ENCODE measurements around the gene CXCR5. TPM values are rescaled to one million over a fixed set of nuclear protein-coding genes. Genes with fewer than 3 reads are reported as not detected.

CXCR5 gene
- total and polyA plus RNA-seq, 2 donors (not counting 1 experiment from before 2014, with no cell fraction given) = 111 to 163 TPM

DNA sequence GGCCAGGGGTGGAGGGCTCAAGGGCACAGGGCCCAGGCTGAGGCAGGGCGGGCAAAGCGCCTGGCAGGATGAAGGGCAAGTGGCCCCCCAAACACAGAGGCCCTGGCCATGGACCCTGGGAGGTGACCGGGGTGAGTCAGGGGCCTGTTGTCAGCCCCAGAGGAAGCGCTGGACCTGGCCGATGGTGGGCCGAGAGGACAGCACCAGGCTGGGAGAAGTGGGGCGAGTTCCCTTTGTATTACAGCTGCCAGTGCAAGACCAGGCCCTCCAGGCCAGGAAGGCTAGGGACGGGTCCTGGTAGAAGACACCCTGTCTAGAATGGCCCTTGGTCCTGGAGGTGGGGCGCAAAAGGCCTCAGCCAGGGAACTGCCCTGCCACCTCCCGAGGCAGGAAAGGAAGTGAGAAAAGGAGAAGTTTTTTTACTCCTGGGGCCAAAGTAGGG, 12.8 kb downstream of the CXCR5 start:
- Histone ChIP-seq H3K36me3 (replicated peaks in 1 of 2; ENCODE audit: control extremely low read depth in 1 of 2, control insufficient read depth in 1 of 2, extremely low read depth in 1 of 2, insufficient read depth in 2 of 2, low read length in 1 of 2) (peaks cover 0 to 63% of the 10 kb centered on the region in 2 experiments), H3K9ac (ENCODE audit: low read length) (peak overlapping the region; percentile 42), H3K79me2 (ENCODE audit: control insufficient read depth, insufficient read depth, low read length) (peaks cover 82% of the 10 kb centered on the region), H3K4me3 (ENCODE audit: control extremely low read depth in 1 of 5, extremely low read depth in 1 of 5, insufficient read depth in 1 of 5, low read depth in 2 of 5, low read length in 4 of 5) (peak overlapping the region in 3 of 5 experiments; percentile 5 to 32 (median 8)), H3K9me3 (ENCODE audit: control extremely low read depth in 1 of 3, control insufficient read depth in 2 of 3, insufficient read depth in 1 of 3, low read length in 2 of 3) (no peaks in the 10 kb centered on the region), H3K4me2 (replicated peaks; ENCODE audit: low read depth, low read length, poor library complexity, severe bottlenecking) (peak overlapping the region; percentile 94), H2AFZ (ENCODE audit: insufficient read depth, low read depth, low read length, poor library complexity, severe bottlenecking) (no peak overlapping the region), H3K27me3 (replicated peaks in 1 of 4; ENCODE audit: control extremely low read depth in 1 of 4, control insufficient read depth in 3 of 4, insufficient read depth in 4 of 4, low read length in 3 of 4) (no peaks in the 10 kb centered on the region), H3K4me1 (ENCODE audit: control insufficient read depth in 2 of 2, insufficient read depth in 2 of 2, low read length in 2 of 2) (peaks cover 62 to 71% of the 10 kb centered on the region in 2 donors), H3K27ac (ENCODE audit: low read length in 2 of 2) (peak overlapping the region; percentile 95 to 99), H4K20me1 (ENCODE audit: control insufficient read depth, insufficient read depth, low read length, poor library complexity, severe bottlenecking) (peaks cover 62% of the 10 kb centered on the region)
- intact Hi-C loops (cut with micrococcal nuclease) = no loop called here
- H3K27me3 Mint-ChIP-seq = no peaks in the 10 kb centered on the region
- ChIA-PET POLR2A (interaction anchor here (0.7 to 3.4 kb wide), 5 partner anchors 13 to 106 kb away, joined by 3 to 74 read pairs (median 13); partner anchors contain the start of genes CXCR5 and DDX6), CTCF (interaction anchor here (0.7 to 4.5 kb wide), 7 partner anchors 10 to 112 kb away, joined by 3 to 85 read pairs (median 9); partner anchors contain the start of gene DDX6)
- DNase-seq = peak; percentile 64
- peak overlapping the region; percentile 94 for H3K27ac Mint-ChIP-seq
- WGBS (ENCODE audit: insufficient coverage) = 67% methylated on average over 10 of the region's 10 CpGs
- peak overlapping the region; percentile 79 for H3K4me3 Mint-ChIP-seq
- TF ChIP-seq EZH2 (IDR thresholded peaks at IDR 0.05; ENCODE audit: borderline replicate concordance, insufficient read depth, low read depth, low read length, poor library complexity, severe bottlenecking) = no peak
- TF ChIP-seq, protein P1, sequence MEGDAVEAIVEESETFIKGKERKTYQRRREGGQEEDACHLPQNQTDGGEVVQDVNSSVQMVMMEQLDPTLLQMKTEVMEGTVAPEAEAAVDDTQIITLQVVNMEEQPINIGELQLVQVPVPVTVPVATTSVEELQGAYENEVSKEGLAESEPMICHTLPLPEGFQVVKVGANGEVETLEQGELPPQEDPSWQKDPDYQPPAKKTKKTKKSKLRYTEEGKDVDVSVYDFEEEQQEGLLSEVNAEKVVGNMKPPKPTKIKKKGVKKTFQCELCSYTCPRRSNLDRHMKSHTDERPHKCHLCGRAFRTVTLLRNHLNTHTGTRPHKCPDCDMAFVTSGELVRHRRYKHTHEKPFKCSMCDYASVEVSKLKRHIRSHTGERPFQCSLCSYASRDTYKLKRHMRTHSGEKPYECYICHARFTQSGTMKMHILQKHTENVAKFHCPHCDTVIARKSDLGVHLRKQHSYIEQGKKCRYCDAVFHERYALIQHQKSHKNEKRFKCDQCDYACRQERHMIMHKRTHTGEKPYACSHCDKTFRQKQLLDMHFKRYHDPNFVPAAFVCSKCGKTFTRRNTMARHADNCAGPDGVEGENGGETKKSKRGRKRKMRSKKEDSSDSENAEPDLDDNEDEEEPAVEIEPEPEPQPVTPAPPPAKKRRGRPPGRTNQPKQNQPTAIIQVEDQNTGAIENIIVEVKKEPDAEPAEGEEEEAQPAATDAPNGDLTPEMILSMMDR (IDR thresholded peaks at IDR 0.05) = no peak
- no peaks in the 10 kb centered on the region for H3K9me3 Mint-ChIP-seq (ENCODE audit: insufficient read depth)
- no peak for ATAC-seq (ENCODE audit: low read depth)
- H3K4me1 Mint-ChIP-seq = peaks cover 76% of the 10 kb centered on the region

DNA sequence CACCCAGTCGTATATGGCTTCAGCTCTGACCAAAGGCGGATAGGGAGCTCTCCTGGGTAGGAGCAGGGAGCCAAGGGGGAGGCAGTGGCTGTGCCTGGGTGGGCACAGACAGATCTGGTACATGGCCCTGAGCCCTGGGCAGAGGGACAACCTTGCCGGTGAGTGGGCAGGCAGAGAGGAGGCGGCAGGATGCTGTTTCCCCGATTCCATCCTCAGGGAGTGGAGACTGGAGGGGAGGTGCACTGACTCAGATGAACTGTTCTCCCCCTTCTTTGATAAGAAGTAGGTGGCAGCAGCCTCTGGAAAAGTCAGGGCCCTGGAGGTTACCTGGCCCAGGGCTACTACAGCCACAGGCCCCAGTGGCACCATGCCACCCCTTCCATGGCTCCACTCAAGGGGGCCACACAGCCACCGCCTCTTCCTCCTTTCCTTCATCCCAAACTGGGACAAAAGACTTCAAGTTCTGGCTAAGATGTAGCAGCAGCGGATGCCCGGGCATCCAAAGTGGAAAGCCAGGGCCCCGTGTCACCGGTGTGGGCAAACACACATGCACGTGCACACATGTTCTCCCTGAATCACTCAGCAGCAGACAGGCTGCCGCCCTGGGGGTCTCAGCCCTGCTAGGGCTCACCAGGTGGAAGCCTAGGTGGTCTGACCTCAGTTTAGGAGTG, 13.4 kb downstream of the CXCR5 start:
- ATAC-seq (ENCODE audit: low read depth) = no peak
- Histone ChIP-seq H4K20me1 (ENCODE audit: control insufficient read depth, insufficient read depth, low read length, poor library complexity, severe bottlenecking) (peaks cover 60% of the 10 kb centered on the region), H2AFZ (ENCODE audit: insufficient read depth, low read depth, low read length, poor library complexity, severe bottlenecking) (no peak overlapping the region), H3K4me2 (replicated peaks; ENCODE audit: low read depth, low read length, poor library complexity, severe bottlenecking) (peak overlapping the region; percentile 94), H3K9ac (ENCODE audit: low read length) (peak overlapping the region; percentile 42), H3K36me3 (replicated peaks in 1 of 2; ENCODE audit: control extremely low read depth in 1 of 2, control insufficient read depth in 1 of 2, extremely low read depth in 1 of 2, insufficient read depth in 2 of 2, low read length in 1 of 2) (peaks cover 0 to 68% of the 10 kb centered on the region in 2 experiments), H3K79me2 (ENCODE audit: control insufficient read depth, insufficient read depth, low read length) (peaks cover 77% of the 10 kb centered on the region), H3K27me3 (replicated peaks in 1 of 4; ENCODE audit: control extremely low read depth in 1 of 4, control insufficient read depth in 3 of 4, insufficient read depth in 4 of 4, low read length in 3 of 4) (no peaks in the 10 kb centered on the region), H3K27ac (ENCODE audit: low read length in 2 of 2) (peak overlapping the region; percentile 95 to 99), H3K4me3 (ENCODE audit: control extremely low read depth in 1 of 5, extremely low read depth in 1 of 5, insufficient read depth in 1 of 5, low read depth in 2 of 5, low read length in 4 of 5) (peak overlapping the region in 2 of 5 experiments; percentile 8 to 32), H3K9me3 (ENCODE audit: control extremely low read depth in 1 of 3, control insufficient read depth in 2 of 3, insufficient read depth in 1 of 3, low read length in 2 of 3) (no peaks in the 10 kb centered on the region), H3K4me1 (ENCODE audit: control insufficient read depth in 2 of 2, insufficient read depth in 2 of 2, low read length in 2 of 2) (peaks cover 57 to 66% of the 10 kb centered on the region in 2 donors)
- 63% methylated on average over 12 of the region's 12 CpGs for WGBS (ENCODE audit: insufficient coverage)
- DNase-seq = peak; percentile 41
- Mint-ChIP-seq H3K9me3 (ENCODE audit: insufficient read depth) (no peaks in the 10 kb centered on the region), H3K27me3 (no peaks in the 10 kb centered on the region), H3K27ac (peak overlapping the region; percentile 94), H3K4me1 (peaks cover 72% of the 10 kb centered on the region), H3K4me3 (peak overlapping the region; percentile 79)
- intact Hi-C loops (cut with micrococcal nuclease) = no loop called here
- TF ChIP-seq, protein P1 (IDR thresholded peaks at IDR 0.05) = no peak
- TF ChIP-seq EZH2 (IDR thresholded peaks at IDR 0.05; ENCODE audit: borderline replicate concordance, insufficient read depth, low read depth, low read length, poor library complexity, severe bottlenecking) = no peak
- CTCF ChIA-PET = interaction anchor here (1.4 to 4.5 kb wide), 2 partner anchors 27 to 107 kb away, joined by 3 to 85 read pairs; partner anchors contain the start of gene DDX6
- POLR2A ChIA-PET = interaction anchor here (1.1 to 3.4 kb wide), 4 partner anchors 13 to 107 kb away, joined by 3 to 74 read pairs (median 16); partner anchors contain the start of genes CXCR5 and DDX6
